DMS153 treated with DMSO at 0.1 percent for 48 hours (cell line): ENCODE data around the gene PLCB4.

Experiments
- DNase-seq: peaks from one replicate; lab custom pipeline; 2025; ENCODE audit not compliant: unreplicated experiment; lab: John Stamatoyannopoulos, UW

PLCB4 gene

GRCh38 chr20:9212735-9213134, 143.8 kb downstream of the PLCB4 start:
- DNase-seq, result no peak

GRCh38 chr20:9214685-9215084, 145.8 kb downstream of the PLCB4 start:
- DNase-seq, result no peak

- no peak for DNase-seq
Observed at GRCh38 chr20:9215539-9215938, 146.7 kb downstream of the PLCB4 start.

- no peak for DNase-seq
Observed at GRCh38 chr20:9218531-9218961, 149.7 kb downstream of the PLCB4 start.

- DNase-seq, result no peak
Observed at GRCh38 chr20:9220874-9221547, 152.1 kb downstream of the PLCB4 start.

GRCh38 chr20:9223296-9223695, 154.4 kb downstream of the PLCB4 start:
- DNase-seq, result no peak

GRCh38 chr20:9225879-9226278, 157.0 kb downstream of the PLCB4 start:
- DNase-seq, result no peak

GRCh38 chr20:9227896-9228615, 159.2 kb downstream of the PLCB4 start:
- no peak for DNase-seq

- no peak for DNase-seq
Observed at GRCh38 chr20:9228774-9229450, 160.0 kb downstream of the PLCB4 start.

- DNase-seq, result no peak
Observed at GRCh38 chr20:9230406-9230805, 161.5 kb downstream of the PLCB4 start.

GRCh38 chr20:9233804-9234203, 164.9 kb downstream of the PLCB4 start:
- no peak for DNase-seq

- no peak for DNase-seq
Observed at GRCh38 chr20:9235518-9235917, 166.6 kb downstream of the PLCB4 start.

- DNase-seq, result no peak
Observed at GRCh38 chr20:9236458-9236857, 167.6 kb downstream of the PLCB4 start.

- DNase-seq, result peak; percentile 56
Observed at GRCh38 chr20:9241232-9241692, 172.4 kb downstream of the PLCB4 start.

GRCh38 chr20:9241721-9242427, 173.0 kb downstream of the PLCB4 start:
- DNase-seq, result no peak

- DNase-seq, result no peak
Observed at GRCh38 chr20:9243986-9244385, 175.1 kb downstream of the PLCB4 start.

GRCh38 chr20:9244811-9245210, 175.9 kb downstream of the PLCB4 start:
- no peak for DNase-seq

- no peak for DNase-seq
Observed at GRCh38 chr20:9246731-9247130, 177.8 kb downstream of the PLCB4 start.

GRCh38 chr20:9250511-9250910, 181.6 kb downstream of the PLCB4 start:
- no peak for DNase-seq

- no peak for DNase-seq
Observed at GRCh38 chr20:9253006-9253539, 184.2 kb downstream of the PLCB4 start.

GRCh38 chr20:9255171-9255570, 186.3 kb downstream of the PLCB4 start:
- no peak for DNase-seq
